Choroid plexus epithelial cell (primary cell): ENCODE data around the gene UNC5C.

Source experiments
- DNase-seq: peaks from one replicate; pipeline ENCODE4 v3.0.0-alpha.2; 2010; ENCODE audit warnings: low read depth
- H3K4me3 ChIP-seq: 2 replicates; pipeline ENCODE4 v1.5.1; 2011; ENCODE audit warnings: low read depth, mild to moderate bottlenecking, control low read depth, low read length, moderate library complexity
- CTCF ChIP-seq: conservative IDR thresholded peaks from 2 replicates; pipeline ENCODE4 v1.5.1; 2011; ENCODE audit warnings: low read depth, mild to moderate bottlenecking, control low read depth, inconsistent platforms, low read length, moderate library complexity

Gene UNC5C

GRCh38 chr4:95118497-95118896 is 430.3 kb downstream of the UNC5C start:
- no peak for DNase-seq
- no peak for TF ChIP-seq CTCF
- no peak overlapping the region for H3K4me3 ChIP-seq

- no peak for TF ChIP-seq CTCF
- no peak overlapping the region for H3K4me3 ChIP-seq
- DNase-seq = peak; percentile 37
Observed at GRCh38 chr4:95114521-95114920, 434.3 kb downstream of the UNC5C start.
